Fibroblast of lung (primary cell): ENCODE data around the gene BTC. TPM values are rescaled to one million over a fixed set of nuclear protein-coding genes. Genes with fewer than 3 reads are reported as not detected.

Experiments
- DNase-seq, 2 donors: peaks; one replicate each; pipeline versions ENCODE4 v3.0.0 to v3.0.0-alpha.2; 2010; ENCODE audit warnings: low read depth in 2 of 2
- H2AFZ ChIP-seq: 2 replicates; pipeline ENCODE4 v1.5.1; 2012; ENCODE audit warnings: low read length, control low read depth, inconsistent platforms
- H3K27ac ChIP-seq: 2 replicates; pipeline ENCODE4 v1.5.1; 2011; ENCODE audit warnings: low read length, control low read depth; ENCODE audit not compliant: insufficient read depth
- H3K27me3 ChIP-seq: 2 replicates; pipeline ENCODE4 v1.5.1; 2011; ENCODE audit warnings: mild to moderate bottlenecking, low read length; ENCODE audit not compliant: control insufficient read depth, insufficient read depth
- H3K36me3 ChIP-seq: 2 replicates; pipeline ENCODE4 v1.5.1; 2011; ENCODE audit warnings: low read length; ENCODE audit not compliant: control insufficient read depth, insufficient read depth
- H3K4me1 ChIP-seq: 2 replicates; pipeline ENCODE4 v1.5.1; 2011; ENCODE audit warnings: low read length; ENCODE audit not compliant: control insufficient read depth, insufficient read depth; ENCODE audit errors: extremely low read depth
- H3K4me2 ChIP-seq: 2 replicates; pipeline ENCODE4 v1.5.1; 2011; ENCODE audit warnings: low read length, control low read depth; ENCODE audit not compliant: insufficient read depth; ENCODE audit errors: extremely low read depth
- H3K4me3 ChIP-seq, 4 experiments: fragments of 200-600 bp in 1 of 4; sonication (generic) in 1 of 4; replicated peaks in 1 of 4; 2 replicates each; pipeline ENCODE4 v1.5.1; 2011 to 2016; ENCODE audit warnings: low read length in 4 of 4, low read depth in 3 of 4, mild to moderate bottlenecking in 3 of 4, control low read depth in 2 of 4, inconsistent platforms in 1 of 4, mixed read lengths in 1 of 4; ENCODE audit not compliant: insufficient read depth in 1 of 4; ENCODE audit errors: control extremely low read depth in 1 of 4
- H3K79me2 ChIP-seq: 2 replicates; pipeline ENCODE4 v1.5.1; 2012; ENCODE audit warnings: mild to moderate bottlenecking, low read length, inconsistent platforms; ENCODE audit not compliant: control insufficient read depth, insufficient read depth
- H3K9ac ChIP-seq: 2 replicates; pipeline ENCODE4 v1.5.1; 2011; ENCODE audit warnings: mild to moderate bottlenecking, low read length, control low read depth; ENCODE audit not compliant: insufficient read depth
- H3K9me3 ChIP-seq: 2 replicates; pipeline ENCODE4 v1.5.1; 2012; ENCODE audit warnings: low read depth, low read length; ENCODE audit not compliant: control insufficient read depth, insufficient read depth
- H4K20me1 ChIP-seq: 2 replicates; pipeline ENCODE4 v1.5.1; 2011; ENCODE audit warnings: low read length; ENCODE audit not compliant: control insufficient read depth, insufficient read depth; ENCODE audit errors: extremely low read depth
- CTCF ChIP-seq, 2 donors: IDR thresholded peaks in 1 of 2; conservative IDR thresholded peaks in 1 of 2; 1 replicate in 1 of 2; 2 replicates in 1 of 2; pipeline ENCODE4 v1.5.1; 2011 to 2012; ENCODE audit warnings: low read length in 2 of 2, control low read depth in 1 of 2, inconsistent platforms in 1 of 2, low read depth in 1 of 2, mild to moderate bottlenecking in 1 of 2
- EZH2 ChIP-seq: IDR thresholded peaks from 2 replicates; pipeline ENCODE4 v1.5.1; 2012; ENCODE audit warnings: low read length, control low read depth, mild to moderate bottlenecking; ENCODE audit errors: missing control alignments
- polyA plus RNA-seq, 2 donors: library from polyadenylated mRNA; depleted of rRNA in 1 of 2; stranded (reverse) in 1 of 2; unstranded in 1 of 2; fragments of >200 nt; gene quantifications; 2 replicates each; pipeline ENCODE4 v1.2.1, GENCODE V29; 2011 to 2012; ENCODE audit warnings: missing spikeins in 1 of 2
- total RNA-seq: library from RNA; depleted of rRNA; stranded (reverse); fragments of >200 nt; gene quantifications from 2 replicates; pipeline ENCODE4 v1.2.1, GENCODE V29; 2014

BTC gene
- total and polyA plus RNA-seq, 2 donors (not counting 1 experiment from before 2014, with no cell fraction given): 0.41 to 7.8 TPM

- H3K4me2 ChIP-seq: no peak overlapping the region
- H3K9ac ChIP-seq: no peak overlapping the region
- no peak overlapping the region for H3K4me3 ChIP-seq
- H3K36me3 ChIP-seq: no peaks in the 10 kb centered on the region
- no peak overlapping the region for H3K27ac ChIP-seq
- DNase-seq: no peak
- H4K20me1 ChIP-seq: no peaks in the 10 kb centered on the region
- no peaks in the 10 kb centered on the region for H3K9me3 ChIP-seq
- peaks cover 9% of the 10 kb centered on the region for H3K27me3 ChIP-seq
- no peak overlapping the region for H2AFZ ChIP-seq
- no peaks in the 10 kb centered on the region for H3K79me2 ChIP-seq
- H3K4me1 ChIP-seq: no peaks in the 10 kb centered on the region
- no peak for TF ChIP-seq EZH2
- TF ChIP-seq CTCF (conservative IDR thresholded peaks at IDR 0.05 in 1 of 2, IDR thresholded peaks at IDR 0.05 in 1 of 2; ENCODE audit: low read depth in 1 of 2, low read length in 2 of 2): no peak
Measured at GRCh38 chr4:74800310-74800709, 6.0 kb upstream of the BTC start.

GRCh38 chr4:74796631-74797030 lies 2.3 kb upstream of the BTC start:
- Histone ChIP-seq H4K20me1 (no peaks in the 10 kb centered on the region), H3K27me3 (peaks cover 16% of the 10 kb centered on the region), H3K4me3 (no peak overlapping the region), H2AFZ (no peak overlapping the region), H3K27ac (no peak overlapping the region), H3K79me2 (no peaks in the 10 kb centered on the region), H3K9ac (no peak overlapping the region), H3K4me1 (no peaks in the 10 kb centered on the region), H3K9me3 (no peaks in the 10 kb centered on the region), H3K36me3 (no peaks in the 10 kb centered on the region), H3K4me2 (no peak overlapping the region)
- DNase-seq: no peak
- no peak for TF ChIP-seq CTCF (conservative IDR thresholded peaks at IDR 0.05 in 1 of 2, IDR thresholded peaks at IDR 0.05 in 1 of 2; ENCODE audit: low read depth in 1 of 2, low read length in 2 of 2)
- no peak for TF ChIP-seq EZH2

GRCh38 chr4:74793757-74794381 lies 454 bp downstream of the BTC start:
- DNase-seq: peak; percentile 22 to 35
- peak overlapping the region; percentile 70 for H2AFZ ChIP-seq
- H3K4me3 ChIP-seq: peak overlapping the region; percentile 66 to 74 (median 66)
- no peaks in the 10 kb centered on the region for H3K36me3 ChIP-seq
- H3K27ac ChIP-seq: no peak overlapping the region
- H3K4me1 ChIP-seq: no peaks in the 10 kb centered on the region
- peaks cover 16% of the 10 kb centered on the region for H3K27me3 ChIP-seq
- peak overlapping the region; percentile 50 for H3K9ac ChIP-seq
- TF ChIP-seq EZH2 (no peak), CTCF (conservative IDR thresholded peaks at IDR 0.05 in 1 of 2, IDR thresholded peaks at IDR 0.05 in 1 of 2; ENCODE audit: low read depth in 1 of 2, low read length in 2 of 2) (peak; percentile 18 to 46)
- H3K79me2 ChIP-seq: no peaks in the 10 kb centered on the region
- H3K9me3 ChIP-seq: no peaks in the 10 kb centered on the region
- H3K4me2 ChIP-seq: peak overlapping the region; percentile 99
- H4K20me1 ChIP-seq: no peaks in the 10 kb centered on the region
